NK-92 (cell line): ENCODE measurements around the gene RAC2.

Experiments
- DNase-seq: peaks from one replicate; lab custom pipeline; 2025; ENCODE audit not compliant: unreplicated experiment; lab: John Stamatoyannopoulos, UW

RAC2 gene

GRCh38 chr22:37222440-37222971 is 21.6 kb downstream of the RAC2 start:
- no peak for DNase-seq

GRCh38 chr22:37221424-37222333 is 22.4 kb downstream of the RAC2 start:
- no peak for DNase-seq

- no peak for DNase-seq
These were observed 23.5 kb downstream of the RAC2 start for GRCh38 chr22:37220543-37220981.

- DNase-seq, result no peak
These were observed 24.5 kb downstream of the RAC2 start for GRCh38 chr22:37219533-37219932.

- DNase-seq, result no peak
These were observed 25.2 kb downstream of the RAC2 start for GRCh38 chr22:37218771-37219411.

GRCh38 chr22:37218399-37218770 is 25.7 kb downstream of the RAC2 start:
- DNase-seq, result no peak

- DNase-seq, result no peak
These were observed 28.2 kb downstream of the RAC2 start for GRCh38 chr22:37215890-37216289.

- DNase-seq, result no peak
These were observed 29.4 kb downstream of the RAC2 start for GRCh38 chr22:37214731-37215030.

- DNase-seq, result no peak
These were observed 29.9 kb downstream of the RAC2 start for GRCh38 chr22:37213941-37214730.

GRCh38 chr22:37213218-37213855 is 30.7 kb downstream of the RAC2 start:
- DNase-seq, result no peak

GRCh38 chr22:37212174-37212906 is 31.7 kb downstream of the RAC2 start, which contains the start of gene SSTR3:
TSS of gene SSTR3 (minus strand) at chr22:37212477. CDS start at chr22:37207803, 4,674 bp downstream.
- no peak for DNase-seq

GRCh38 chr22:37211866-37212173 is 32.2 kb downstream of the RAC2 start:
- no peak for DNase-seq

- no peak for DNase-seq
These were observed 32.8 kb downstream of the RAC2 start for GRCh38 chr22:37211075-37211865.

- DNase-seq, result no peak
These were observed 33.8 kb downstream of the RAC2 start for GRCh38 chr22:37210041-37210803.

- no peak for DNase-seq
These were observed 34.8 kb downstream of the RAC2 start for GRCh38 chr22:37209140-37209845.

- no peak for DNase-seq
These were observed 35.5 kb downstream of the RAC2 start for GRCh38 chr22:37208401-37209139.

- no peak for DNase-seq
These were observed 36.1 kb downstream of the RAC2 start for GRCh38 chr22:37207981-37208380.
